Stomach (tissue), 9 donors: ENCODE results near the gene UBE2L5. TPM values are rescaled to one million over a fixed set of nuclear protein-coding genes. Genes with fewer than 3 reads are reported as not detected.
"Not testable (repeated sequence)": the region's sequence is repeated elsewhere in the genome, so short reads cannot be mapped to it uniquely, and the experiment has no call there.

Experiments
- DNase-seq, 2 donors: peaks; one replicate each; pipeline versions ENCODE4 v3.0.0 to v3.0.0-alpha.2; 2013 to 2019
- H3K27ac ChIP-seq, 5 donors: fragments of 200-600 bp in 4 of 5; sonication (generic) in 4 of 5; one replicate each; pipeline ENCODE4 v1.5.1; 2013 to 2019; ENCODE audit warnings: mild to moderate bottlenecking in 1 of 5, moderate library complexity in 1 of 5
- H3K27me3 ChIP-seq, 3 donors: fragments of 200-600 bp; sonication (generic); one replicate each; pipeline ENCODE4 v1.5.1; 2017 to 2019; ENCODE audit warnings: mixed run types in 1 of 3
- H3K36me3 ChIP-seq, 4 donors: fragments of 200-600 bp; sonication (generic); 1 replicate in 3 of 4; 2 replicates in 1 of 4; pipeline ENCODE4 v1.5.1; 2016 to 2019
- H3K4me1 ChIP-seq, 4 donors: fragments of 200-600 bp; sonication (generic); one replicate each; pipeline ENCODE4 v1.5.1; 2016 to 2019
- H3K4me3 ChIP-seq, 4 donors: fragments of 200-600 bp; sonication (generic) in 3 of 4; one replicate each; pipeline ENCODE4 v1.5.1; 2016 to 2019; ENCODE audit warnings: mild to moderate bottlenecking in 1 of 4
- H3K9me3 ChIP-seq, 4 donors: fragments of 200-600 bp; sonication (generic); one replicate each; pipeline ENCODE4 v1.5.1; 2016 to 2019
- EP300 ChIP-seq: sonication (generic); formaldehyde crosslinking; IDR thresholded peaks from one replicate; pipeline ENCODE4 v1.6.1; 2017; ENCODE audit warnings: antibody characterized with exemption
- POLR2A ChIP-seq, 4 donors: fragments of 450-650 bp; IDR thresholded peaks; one replicate each; pipeline ENCODE4 v1.6.1; 2016; ENCODE audit warnings: antibody characterized with exemption in 4 of 4, control low read depth in 2 of 4, mild to moderate bottlenecking in 1 of 4, moderate library complexity in 1 of 4
- POLR2AphosphoS5 ChIP-seq, 3 donors: sonication (generic); formaldehyde crosslinking; IDR thresholded peaks; one replicate each; pipeline ENCODE4 v1.6.1; 2016; ENCODE audit warnings: antibody characterized with exemption in 3 of 3
- WGBS, 5 donors: extraction: QIAGEN DNeasy Blood & Tissue Kit in 3 of 5; methylation state at CpG; one replicate each; pipeline versions ENCODE4 v1.1.5 to v1.1.7; 2013 to 2018; 5-methylcytosine and 5-hydroxymethylcytosine counted together
- intact Hi-C: fragments of 100-400 bp; cut with DNase I; formaldehyde crosslinking; loops from one replicate; pipeline ENCODE4 v1.15.1; 2023; ENCODE audit warnings: low total_unique reads
- polyA plus RNA-seq, 3 donors: library from polyadenylated mRNA; stranded (reverse); fragments of 200-250 nt; gene quantifications; one replicate each; pipeline ENCODE4 v1.2.3, GENCODE V29; 2013
- total RNA-seq, 5 donors: library from RNA; depleted of rRNA; stranded (reverse); fragments of >200 nt; gene quantifications; one replicate each; pipeline versions ENCODE4 v1.1.0 to v1.2.3, GENCODE V29; 2014 to 2016
- TF ChIP-seq, protein P1 (sequence below), 7 experiments: fragments of 450-650 bp in 4 of 7; fragments of 200-600 bp in 3 of 7; sonication (generic) in 3 of 7; IDR thresholded peaks; one replicate each; pipeline ENCODE4 v1.5.1; 2016 to 2019; ENCODE audit warnings: antibody characterized with exemption in 7 of 7, control low read depth in 2 of 7, mild to moderate bottlenecking in 1 of 7
- donor health status: healthy with polysubstance abuse.
- donor health status: Bipolar disorder and iron deficiency.
- donor health status: healthy.

The UBE2L5 gene
- total and polyA plus RNA-seq, 8 donors, result not detected

DNA sequence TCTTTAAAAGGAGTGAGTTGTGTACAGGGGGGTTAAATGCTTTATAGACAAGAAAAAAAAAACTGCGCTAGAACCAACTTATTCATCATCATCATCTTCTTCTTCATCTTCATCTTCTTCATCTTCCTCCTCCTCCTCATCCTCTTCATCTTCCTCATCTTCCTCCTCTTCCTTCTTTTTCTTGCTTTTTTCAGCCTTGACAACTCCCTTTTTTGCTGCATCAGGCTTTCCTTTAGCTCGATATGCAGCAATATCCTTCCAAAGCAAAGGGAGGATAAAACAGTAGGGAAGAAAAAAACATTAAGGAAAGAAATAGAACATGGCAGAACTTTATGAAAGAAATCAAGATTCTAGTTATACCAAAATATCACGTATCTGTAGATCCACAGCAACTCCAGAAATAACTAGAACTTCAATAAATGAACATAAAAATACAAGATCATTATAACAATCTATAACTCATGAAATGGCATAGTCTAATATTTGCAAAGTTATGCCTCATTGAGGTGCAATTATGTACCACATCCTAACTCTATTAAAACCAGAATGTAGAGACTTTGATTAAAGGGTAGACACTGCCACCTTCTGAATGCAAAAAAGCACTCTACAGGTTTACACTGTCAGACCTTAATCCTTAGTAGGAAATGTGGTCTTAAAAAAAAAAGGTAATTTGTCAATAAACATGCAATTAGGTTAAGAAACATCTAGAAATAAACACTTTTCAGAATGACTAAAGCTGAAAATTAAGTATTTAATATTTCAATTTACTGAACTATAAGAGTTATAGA lies 39.2 kb downstream of the UBE2L5 start:
- H3K4me3 ChIP-seq, H3K9me3 ChIP-seq, intact Hi-C loops, H3K27me3 ChIP-seq: not testable (repeated sequence)
- Histone ChIP-seq H3K36me3 (peaks cover 10 to 45% (median 32%) of the 10 kb centered on the region in 4 donors), H3K27ac (peak overlapping the region in 3 of 5 donors; percentile 96 to 100 (median 100)), H3K4me1 (peaks cover 20 to 45% (median 30%) of the 10 kb centered on the region in 4 donors)
- TF ChIP-seq, protein P1, sequence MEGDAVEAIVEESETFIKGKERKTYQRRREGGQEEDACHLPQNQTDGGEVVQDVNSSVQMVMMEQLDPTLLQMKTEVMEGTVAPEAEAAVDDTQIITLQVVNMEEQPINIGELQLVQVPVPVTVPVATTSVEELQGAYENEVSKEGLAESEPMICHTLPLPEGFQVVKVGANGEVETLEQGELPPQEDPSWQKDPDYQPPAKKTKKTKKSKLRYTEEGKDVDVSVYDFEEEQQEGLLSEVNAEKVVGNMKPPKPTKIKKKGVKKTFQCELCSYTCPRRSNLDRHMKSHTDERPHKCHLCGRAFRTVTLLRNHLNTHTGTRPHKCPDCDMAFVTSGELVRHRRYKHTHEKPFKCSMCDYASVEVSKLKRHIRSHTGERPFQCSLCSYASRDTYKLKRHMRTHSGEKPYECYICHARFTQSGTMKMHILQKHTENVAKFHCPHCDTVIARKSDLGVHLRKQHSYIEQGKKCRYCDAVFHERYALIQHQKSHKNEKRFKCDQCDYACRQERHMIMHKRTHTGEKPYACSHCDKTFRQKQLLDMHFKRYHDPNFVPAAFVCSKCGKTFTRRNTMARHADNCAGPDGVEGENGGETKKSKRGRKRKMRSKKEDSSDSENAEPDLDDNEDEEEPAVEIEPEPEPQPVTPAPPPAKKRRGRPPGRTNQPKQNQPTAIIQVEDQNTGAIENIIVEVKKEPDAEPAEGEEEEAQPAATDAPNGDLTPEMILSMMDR (IDR thresholded peaks at IDR 0.05), result peak in 5 of 7 experiments; percentile 12 to 47 (median 28)
- DNase-seq, result peak in 1 of 2 donors; percentile 74
- 76 to 90% (median 87%) methylated on average over 2 to 3 of the region's 3 CpGs for WGBS, 5 donors

DNA sequence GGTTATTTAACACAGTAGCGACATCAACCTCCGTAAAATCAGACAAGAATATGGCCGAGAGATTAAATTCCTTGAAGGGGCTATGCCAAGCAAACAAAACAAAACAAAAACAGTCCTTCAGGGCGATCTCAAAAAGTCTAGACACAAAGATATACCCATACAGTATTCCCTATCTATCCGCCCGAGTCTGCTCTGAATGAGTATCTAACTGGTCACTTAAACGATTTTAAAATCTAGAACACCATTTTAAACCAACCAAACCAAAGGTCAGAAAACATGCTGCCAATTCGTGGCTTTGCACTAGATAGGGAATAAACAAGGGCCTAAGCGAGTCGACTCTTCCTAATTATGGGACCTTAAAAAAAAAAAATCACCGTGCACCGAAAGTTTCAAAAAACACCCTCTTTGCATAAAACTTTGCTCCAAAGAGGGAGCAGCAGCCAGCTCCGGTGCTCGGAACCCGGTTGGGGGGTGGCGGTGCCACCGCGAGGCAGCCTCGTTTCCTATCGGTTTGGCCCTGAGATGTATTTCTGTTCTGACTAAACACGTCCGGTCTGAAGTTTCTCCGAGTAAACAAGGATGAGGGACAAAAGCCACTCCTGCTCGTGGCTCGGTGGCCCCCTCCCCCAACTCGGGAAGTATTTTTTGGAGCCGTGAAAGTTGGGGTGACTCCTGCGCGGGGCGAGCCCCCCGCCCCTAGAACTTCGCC lies 41.6 kb downstream of the UBE2L5 start:
- WGBS, 5 donors, result 0 to 2% (median 1%) methylated on average over 25 to 32 of the region's 32 CpGs
- TF ChIP-seq POLR2AphosphoS5 (IDR thresholded peaks at IDR 0.05), result peak; percentile 13 to 25 (median 13)
- TF ChIP-seq EP300, result no peak
- Histone ChIP-seq H3K27ac (peak overlapping the region; percentile 96 to 100 (median 99)), H3K9me3 (no peaks in the 10 kb centered on the region), H3K36me3 (peaks cover 6 to 33% (median 22%) of the 10 kb centered on the region in 4 donors), H3K4me3 (peak overlapping the region; percentile 56 to 76 (median 66)), H3K4me1 (peaks cover 24 to 50% (median 32%) of the 10 kb centered on the region in 4 donors), H3K27me3 (no peaks in the 10 kb centered on the region)
- peak; percentile 61 to 85 for DNase-seq
- intact Hi-C loops, result no loop called here

DNA sequence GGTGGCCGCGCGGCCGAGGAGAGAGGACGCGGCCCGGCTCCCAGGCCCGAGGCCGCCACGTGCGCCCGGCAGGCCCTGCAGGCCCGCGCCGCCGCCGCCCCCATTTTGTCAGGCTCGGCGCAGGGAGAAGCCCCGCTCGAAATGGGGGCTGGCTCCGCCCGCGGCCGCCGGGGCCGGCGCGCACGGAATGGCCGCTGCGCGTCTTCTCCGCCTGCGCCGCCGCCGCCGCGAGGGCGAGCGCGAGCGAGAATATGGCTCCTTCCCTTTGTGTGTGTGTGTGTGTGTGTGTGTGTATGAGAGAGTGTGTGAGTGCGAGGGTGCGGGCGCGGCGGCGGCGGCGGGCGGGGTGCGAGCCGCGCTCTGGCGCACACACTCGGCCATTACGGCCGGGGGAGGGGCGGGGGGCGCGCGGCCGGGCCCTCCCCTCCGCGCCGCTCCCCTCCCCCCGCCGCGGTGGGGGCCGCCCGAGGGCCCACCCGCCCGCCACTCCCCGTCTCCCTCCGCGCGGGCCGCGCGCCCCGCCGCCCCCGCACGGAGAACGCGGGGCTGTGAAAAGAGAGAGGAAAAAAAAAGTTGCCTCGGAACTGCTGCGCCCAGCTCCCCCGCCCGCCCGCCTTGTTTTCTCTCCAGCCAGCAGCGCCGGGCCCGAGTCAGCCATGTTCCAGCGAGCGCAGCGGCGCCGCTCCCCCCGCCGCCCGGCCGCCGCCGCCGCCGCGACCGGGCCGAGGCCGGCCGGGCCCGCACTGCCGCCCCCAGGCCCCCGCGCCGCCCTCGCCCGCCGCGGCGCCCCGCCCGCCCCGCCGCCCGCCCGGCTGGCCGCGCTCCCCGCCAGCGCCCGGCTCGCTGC lies 42.4 kb downstream of the UBE2L5 start:
- Histone ChIP-seq H3K27me3 (no peaks in the 10 kb centered on the region), H3K4me1 (peaks cover 24 to 42% (median 32%) of the 10 kb centered on the region in 4 donors), H3K4me3 (peak overlapping the region; percentile 56 to 76 (median 66)), H3K36me3 (peaks cover 6 to 25% (median 20%) of the 10 kb centered on the region in 4 donors), H3K27ac (peak overlapping the region; percentile 96 to 100 (median 99)), H3K9me3 (no peaks in the 10 kb centered on the region)
- TF ChIP-seq EP300, result no peak
- TF ChIP-seq, protein P1 (IDR thresholded peaks at IDR 0.05), result no peak
- no peak for TF ChIP-seq POLR2A (IDR thresholded peaks at IDR 0.05)
- intact Hi-C loops, result no loop called here
- DNase-seq, result peak; percentile 69 to 96
- 0 to 1% (median 0%) methylated on average over 37 to 124 of the region's 136 CpGs; no CpG with 5 or more reads in 1 of the 5 donors for WGBS, 5 donors

DNA sequence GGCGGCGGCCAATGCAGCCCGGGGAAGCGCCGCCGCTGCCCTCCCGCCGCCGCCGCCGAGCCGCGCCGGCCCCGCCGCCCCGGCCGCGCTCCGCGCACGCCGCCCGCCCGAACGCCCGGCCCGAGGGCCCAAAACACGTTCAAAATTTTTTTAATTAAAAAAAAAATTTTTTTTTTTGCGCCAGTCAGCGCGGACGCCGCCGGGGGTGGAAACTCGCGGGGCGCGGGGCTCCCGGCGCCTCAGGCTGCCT lies 43.0 kb downstream of the UBE2L5 start:
- H3K4me3 ChIP-seq, result peak overlapping the region; percentile 71 to 95 (median 85)
- intact Hi-C loops, result no loop called here
- H3K9me3 ChIP-seq, result no peaks in the 10 kb centered on the region
- H3K27ac ChIP-seq, result peak overlapping the region; percentile 99 to 100 (median 100)
- H3K27me3 ChIP-seq, result no peaks in the 10 kb centered on the region
- whole genome bisulfite sequencing, 5 donors, result 0 to 1% (median 1%) methylated on average over 7 to 41 of the region's 41 CpGs; no CpG with 5 or more reads in 1 of the 5 donors
- no peak for DNase-seq
- TF ChIP-seq POLR2A (IDR thresholded peaks at IDR 0.05) (no peak), POLR2AphosphoS5 (IDR thresholded peaks at IDR 0.05) (no peak), EP300 (no peak)
- TF ChIP-seq, protein P1 (IDR thresholded peaks at IDR 0.05), result no peak
- H3K36me3 ChIP-seq, result peaks cover 6 to 22% (median 20%) of the 10 kb centered on the region in 4 donors
- H3K4me1 ChIP-seq, result peaks cover 24 to 40% (median 32%) of the 10 kb centered on the region in 4 donors
